Activated naive CD8-positive, alpha-beta T cell treated with anti-CD3 and anti-CD28 coated beads, Interleukin-2, amount 10 ng/mL, durations not matched to agents 7 days and 5 days (primary cell): Measurements from ENCODE around the gene HSPB3. TPM values are rescaled to one million over a fixed set of nuclear protein-coding genes. Genes with fewer than 3 reads are reported as not detected.
"Not testable (repeated sequence)": the region's sequence is repeated elsewhere in the genome, so short reads cannot be mapped to it uniquely, and the experiment has no call there.

Source experiments
- ATAC-seq: fragments of 150-1000 bp; cut with Tn5 transposase; one replicate; pipeline ENCODE4 v1.10.0; 2021; ENCODE audit warnings: low read depth, moderate library complexity
- POLR2A ChIA-PET: fragments of 350-600 bp; sonication (Branson Sonifier 250); formaldehyde crosslinking; loops from one replicate; lab custom pipeline; 2021; ENCODE audit warnings: antibody characterized with exemption; lab: Charles Lee
- DNase-seq: peaks from one replicate; pipeline ENCODE4 v3.0.0; 2021
- H3K27ac Mint-ChIP-seq: one replicate; pipeline ENCODE4 v1.8.0; 2022; ENCODE audit warnings: mild to moderate bottlenecking, mixed read lengths
- H3K27me3 Mint-ChIP-seq: one replicate; pipeline ENCODE4 v1.8.0; 2022; ENCODE audit warnings: mild to moderate bottlenecking, moderate library complexity, mixed read lengths
- H3K36me3 Mint-ChIP-seq: one replicate; pipeline ENCODE4 v1.8.0; 2021; ENCODE audit warnings: mild to moderate bottlenecking, mixed read lengths
- H3K4me1 Mint-ChIP-seq: one replicate; pipeline ENCODE4 v1.8.0; 2021; ENCODE audit warnings: mixed read lengths
- H3K4me3 Mint-ChIP-seq: one replicate; pipeline ENCODE4 v1.8.0; 2022; ENCODE audit warnings: mild to moderate bottlenecking, moderate library complexity, mixed read lengths
- H3K9me3 Mint-ChIP-seq: one replicate; pipeline ENCODE4 v1.8.0; 2021; ENCODE audit warnings: mixed read lengths
- total RNA-seq, 2 experiments: library from RNA; stranded (reverse); gene quantifications; one replicate each; pipeline ENCODE4 v1.2.3, GENCODE V29; 2021

Gene HSPB3, protein sequence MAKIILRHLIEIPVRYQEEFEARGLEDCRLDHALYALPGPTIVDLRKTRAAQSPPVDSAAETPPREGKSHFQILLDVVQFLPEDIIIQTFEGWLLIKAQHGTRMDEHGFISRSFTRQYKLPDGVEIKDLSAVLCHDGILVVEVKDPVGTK
- not detected for total RNA-seq

DNA sequence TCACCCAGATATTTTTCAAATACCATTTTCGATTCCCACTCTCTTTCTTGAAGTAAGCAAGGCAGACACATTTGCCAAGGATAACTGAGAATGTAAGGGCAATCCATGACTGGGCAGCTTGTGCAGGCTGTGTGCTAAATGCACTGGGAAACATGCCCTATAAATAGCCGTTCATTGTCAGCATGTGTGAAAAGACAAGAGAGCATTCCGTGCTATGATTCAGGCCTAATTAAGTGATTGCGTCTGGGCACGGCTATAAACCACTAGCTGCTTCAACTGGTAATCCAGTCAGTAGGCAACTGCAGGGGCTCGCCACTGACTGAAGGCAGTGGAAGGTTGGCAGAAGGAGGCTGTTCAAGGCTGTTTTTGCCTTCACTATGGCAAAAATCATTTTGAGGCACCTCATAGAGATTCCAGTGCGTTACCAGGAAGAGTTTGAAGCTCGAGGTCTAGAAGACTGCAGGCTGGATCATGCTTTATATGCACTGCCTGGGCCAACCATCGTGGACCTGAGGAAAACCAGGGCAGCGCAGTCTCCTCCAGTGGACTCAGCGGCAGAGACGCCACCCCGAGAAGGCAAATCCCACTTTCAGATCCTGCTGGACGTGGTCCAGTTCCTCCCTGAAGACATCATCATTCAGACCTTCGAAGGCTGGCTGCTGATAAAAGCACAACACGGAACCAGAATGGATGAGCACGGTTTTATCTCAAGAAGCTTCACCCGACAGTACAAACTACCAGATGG is at the start of gene HSPB3:
HSPB3 (plus strand) TSS at position 287 of the 745 bp plus-strand sequence; CDS start at position 378, 91 bp downstream.
- no peaks in the 10 kb centered on the region for H3K36me3 Mint-ChIP-seq

DNA sequence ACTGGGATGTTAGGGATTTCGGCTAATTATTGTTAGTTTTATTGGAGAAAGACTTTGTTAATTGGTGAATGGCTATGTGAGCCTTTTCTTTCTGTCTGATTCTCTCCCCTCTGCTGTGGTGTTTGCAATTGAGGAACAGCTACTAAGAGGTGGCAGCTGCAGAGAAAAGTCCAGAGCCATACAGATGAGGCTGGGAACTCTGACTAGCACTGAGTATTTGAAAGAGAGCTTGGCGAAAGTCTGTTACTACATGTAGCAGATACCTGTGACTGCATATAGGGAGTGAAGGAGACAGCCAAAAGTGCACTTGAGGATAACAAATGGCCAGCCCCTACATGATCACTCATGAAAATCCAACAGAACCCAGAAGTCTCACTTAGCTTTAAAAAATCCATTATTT is 44.3 kb upstream of the HSPB3 start:
- H3K9me3 Mint-ChIP-seq, result no peaks in the 10 kb centered on the region
- no peak overlapping the region for H3K27ac Mint-ChIP-seq
- H3K4me3 Mint-ChIP-seq, result no peak overlapping the region
- POLR2A ChIA-PET, result no interaction called here
- no peaks in the 10 kb centered on the region for H3K4me1 Mint-ChIP-seq
- H3K27me3 Mint-ChIP-seq, result peaks cover 14% of the 10 kb centered on the region
- no peaks in the 10 kb centered on the region for H3K36me3 Mint-ChIP-seq
- ATAC-seq (no peak), DNase-seq (no peak)

More for the DNA sequence above, at the start of gene HSPB3:
- Mint-ChIP-seq H3K27me3 (peaks cover 10% of the 10 kb centered on the region), H3K4me1 (no peaks in the 10 kb centered on the region), H3K27ac (no peak within 1 kb of the TSS), H3K9me3 (peaks cover 1% of the 10 kb centered on the region), H3K4me3 (no peak within 1 kb of the TSS)
- POLR2A ChIA-PET, result no interaction called here
- no peak for ATAC-seq
- no peak for DNase-seq

DNA sequence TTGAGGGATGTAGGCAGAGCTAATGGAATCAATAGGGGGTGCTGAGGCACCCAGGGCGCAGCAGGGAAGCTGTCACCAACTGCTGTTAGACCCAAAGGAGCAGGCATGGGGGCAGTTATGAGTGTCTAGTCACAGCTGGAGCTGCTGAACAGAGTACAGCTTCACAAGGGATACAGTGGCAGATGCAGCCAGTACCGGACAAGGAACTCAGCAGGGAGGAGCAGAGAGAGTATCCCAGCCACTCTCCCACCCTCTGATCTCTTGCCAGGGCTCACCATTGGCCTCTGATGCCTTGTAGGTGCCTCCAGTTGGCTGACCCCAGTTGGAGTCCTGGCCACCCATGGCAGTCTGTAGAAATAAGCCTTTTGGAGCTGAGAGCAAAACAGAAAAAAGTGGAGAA is 42.6 kb upstream of the HSPB3 start:
- POLR2A ChIA-PET, result no interaction called here
- ATAC-seq (no peak), DNase-seq (no peak)
- no peaks in the 10 kb centered on the region for H3K36me3 Mint-ChIP-seq
- H3K27me3 Mint-ChIP-seq, result peaks cover 16% of the 10 kb centered on the region
- H3K27ac Mint-ChIP-seq, result no peak overlapping the region
- H3K9me3 Mint-ChIP-seq, result no peaks in the 10 kb centered on the region
- H3K4me1 Mint-ChIP-seq, result no peaks in the 10 kb centered on the region
- no peak overlapping the region for H3K4me3 Mint-ChIP-seq

DNA sequence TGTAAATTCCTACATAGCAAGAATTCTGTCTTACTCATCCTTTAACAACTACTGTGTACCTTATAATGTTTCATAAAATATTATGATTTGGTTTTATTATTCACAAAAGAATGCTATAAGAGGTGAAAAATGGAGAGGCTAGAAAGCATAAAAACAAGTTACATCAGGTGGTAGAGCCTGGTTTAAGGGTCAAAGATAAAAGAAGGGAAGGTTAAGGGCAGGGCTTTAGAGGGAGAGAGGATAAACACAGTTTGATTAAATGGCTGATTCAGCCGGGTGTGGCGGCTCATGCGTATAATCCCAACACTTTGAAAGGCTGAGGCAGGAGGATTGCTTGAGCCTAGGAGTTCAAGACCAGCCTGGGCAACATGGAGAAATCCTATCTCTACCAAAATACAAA is 40.4 kb upstream of the HSPB3 start:
- Mint-ChIP-seq H3K27ac (no peak overlapping the region), H3K36me3 (no peaks in the 10 kb centered on the region), H3K4me1 (no peaks in the 10 kb centered on the region), H3K4me3 (no peak overlapping the region), H3K9me3 (no peaks in the 10 kb centered on the region), H3K27me3 (peaks cover 16% of the 10 kb centered on the region)
- no peak for DNase-seq
- POLR2A ChIA-PET, result no interaction called here
- ATAC-seq, result no peak

DNA sequence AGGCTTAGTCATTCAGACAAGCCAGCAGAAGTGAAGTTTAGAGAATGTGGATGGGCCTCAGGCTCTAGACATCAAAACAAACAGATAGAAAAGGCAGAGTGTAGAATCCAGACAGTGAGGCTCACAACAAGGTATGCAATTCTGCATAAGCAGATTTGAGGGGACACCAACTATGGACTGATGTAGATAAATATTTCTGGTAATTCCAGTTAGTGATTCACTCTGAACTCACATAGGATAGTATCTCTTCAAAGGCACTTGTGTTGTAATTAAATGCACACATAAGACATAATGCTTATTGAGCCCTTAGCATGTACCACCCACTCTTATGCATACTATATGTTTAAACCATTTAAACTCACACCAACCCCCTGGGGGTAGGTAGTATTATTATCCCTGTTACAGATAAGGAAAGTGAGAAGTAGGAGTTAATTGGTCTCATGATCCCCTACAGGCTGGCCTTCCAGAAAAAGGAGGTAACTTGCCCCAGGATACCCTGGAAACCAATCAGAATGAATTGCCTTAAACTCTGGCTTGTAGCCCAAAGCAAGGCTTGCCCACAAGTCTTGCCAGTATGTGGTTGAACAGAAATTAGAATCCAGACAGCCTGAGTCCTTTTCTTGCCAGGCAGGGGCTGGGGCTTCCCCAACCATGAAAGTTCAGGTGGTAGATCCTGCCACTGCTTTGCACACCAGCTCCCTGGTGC is 39.5 kb upstream of the HSPB3 start:
- no peak for ATAC-seq
- H3K27me3 Mint-ChIP-seq, result peaks cover 15% of the 10 kb centered on the region
- no peak overlapping the region for H3K27ac Mint-ChIP-seq
- H3K4me3 Mint-ChIP-seq, result no peak overlapping the region
- no peak for DNase-seq
- H3K36me3 Mint-ChIP-seq, result no peaks in the 10 kb centered on the region
- POLR2A ChIA-PET, result no interaction called here
- H3K9me3 Mint-ChIP-seq, result no peaks in the 10 kb centered on the region
- H3K4me1 Mint-ChIP-seq, result no peaks in the 10 kb centered on the region

DNA sequence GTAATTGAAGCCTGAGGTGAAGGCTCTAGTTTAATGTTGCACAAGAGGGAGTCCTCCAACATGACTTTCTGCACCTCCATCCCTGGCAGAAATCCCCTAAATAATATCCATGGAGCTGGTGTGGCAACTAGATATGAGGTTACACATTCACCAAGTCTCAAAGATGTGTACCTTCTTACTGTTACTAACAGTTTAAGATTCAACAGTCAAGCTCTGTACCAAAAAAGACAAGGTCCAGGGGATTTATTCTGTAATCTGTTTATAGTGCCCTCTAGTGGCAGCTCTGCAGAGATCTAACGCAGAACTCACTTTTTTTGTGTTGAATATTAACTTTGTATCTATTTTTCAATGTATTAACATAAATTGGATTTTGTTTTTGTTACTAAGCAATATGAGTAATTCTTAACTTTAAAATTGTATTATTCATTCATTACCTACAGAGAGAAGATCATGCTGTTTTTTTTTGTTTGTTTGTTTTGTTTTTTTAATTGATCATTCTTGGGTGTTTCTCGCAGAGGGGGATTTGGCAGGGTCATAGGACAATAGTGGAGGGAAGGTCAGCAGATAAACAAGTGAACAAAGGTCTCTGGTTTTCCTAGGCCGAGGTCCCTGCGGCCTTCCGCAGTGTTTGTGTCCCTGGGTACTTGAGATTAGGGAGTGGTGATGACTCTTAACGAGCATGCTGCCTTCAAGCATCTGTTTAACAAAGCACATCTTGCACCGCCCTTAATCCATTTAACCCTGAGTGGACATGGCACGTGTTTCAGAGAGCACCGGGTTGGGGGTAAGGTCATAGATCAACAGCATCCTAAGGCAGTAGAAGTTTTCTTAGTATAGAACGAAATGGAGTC is 35.7 kb upstream of the HSPB3 start:
- peaks cover 22% of the 10 kb centered on the region for H3K27me3 Mint-ChIP-seq
- POLR2A ChIA-PET, result not testable (repeated sequence)
- peak; percentile 65 for ATAC-seq

DNA sequence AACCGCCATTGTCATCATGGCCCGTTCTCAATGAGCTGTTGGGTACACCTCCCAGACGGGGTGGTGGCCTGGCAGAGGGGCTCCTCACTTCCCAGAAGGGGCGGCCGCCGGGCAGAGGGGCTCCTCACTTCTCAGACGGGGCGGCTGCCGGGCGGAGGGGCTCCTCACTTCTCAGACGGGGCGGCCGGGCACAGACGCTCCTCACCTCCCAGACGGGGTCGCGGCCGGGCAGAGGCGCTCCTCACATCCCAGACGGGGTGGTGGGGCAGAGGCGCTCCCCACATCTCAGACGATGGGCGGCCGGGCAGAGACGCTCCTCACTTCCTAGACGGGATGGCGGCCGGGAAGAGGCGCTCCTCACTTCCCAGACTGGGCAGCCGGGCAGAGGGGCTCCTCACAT is 35.0 kb upstream of the HSPB3 start:
- ATAC-seq, H3K4me1 Mint-ChIP-seq, H3K4me3 Mint-ChIP-seq, H3K36me3 Mint-ChIP-seq, POLR2A ChIA-PET, H3K27ac Mint-ChIP-seq, H3K9me3 Mint-ChIP-seq, DNase-seq: not testable (repeated sequence)
- H3K27me3 Mint-ChIP-seq, result peaks cover 21% of the 10 kb centered on the region

More for the DNA sequence above, 35.7 kb upstream of the HSPB3 start:
- H3K4me1 Mint-ChIP-seq, H3K27ac Mint-ChIP-seq, H3K4me3 Mint-ChIP-seq, H3K36me3 Mint-ChIP-seq, DNase-seq, H3K9me3 Mint-ChIP-seq: not testable (repeated sequence)

DNA sequence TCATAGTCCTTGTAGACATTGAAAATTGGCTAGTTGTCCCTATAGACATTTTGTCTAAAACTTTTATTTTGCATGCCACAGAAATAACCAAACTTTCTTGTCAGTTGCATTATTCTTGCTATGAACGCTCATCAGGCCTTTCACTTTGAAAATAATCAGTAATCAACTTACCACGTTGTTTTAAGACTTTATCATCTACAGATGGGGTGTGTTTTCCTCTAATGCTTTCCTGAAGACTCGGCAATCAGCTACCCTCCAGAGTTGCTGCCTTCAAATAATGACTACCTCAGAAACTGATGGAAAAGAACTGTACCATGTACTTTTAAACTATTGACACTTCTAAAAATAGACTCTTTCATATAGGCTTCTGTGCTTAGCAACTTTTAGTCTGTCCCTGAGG is 33.5 kb upstream of the HSPB3 start:
- peaks cover 26% of the 10 kb centered on the region for H3K27me3 Mint-ChIP-seq
- POLR2A ChIA-PET, result no interaction called here
- no peaks in the 10 kb centered on the region for H3K36me3 Mint-ChIP-seq
- no peaks in the 10 kb centered on the region for H3K9me3 Mint-ChIP-seq
- ATAC-seq (no peak), DNase-seq (no peak)
- H3K4me1 Mint-ChIP-seq, result no peaks in the 10 kb centered on the region
- no peak overlapping the region for H3K4me3 Mint-ChIP-seq
- no peak overlapping the region for H3K27ac Mint-ChIP-seq

DNA sequence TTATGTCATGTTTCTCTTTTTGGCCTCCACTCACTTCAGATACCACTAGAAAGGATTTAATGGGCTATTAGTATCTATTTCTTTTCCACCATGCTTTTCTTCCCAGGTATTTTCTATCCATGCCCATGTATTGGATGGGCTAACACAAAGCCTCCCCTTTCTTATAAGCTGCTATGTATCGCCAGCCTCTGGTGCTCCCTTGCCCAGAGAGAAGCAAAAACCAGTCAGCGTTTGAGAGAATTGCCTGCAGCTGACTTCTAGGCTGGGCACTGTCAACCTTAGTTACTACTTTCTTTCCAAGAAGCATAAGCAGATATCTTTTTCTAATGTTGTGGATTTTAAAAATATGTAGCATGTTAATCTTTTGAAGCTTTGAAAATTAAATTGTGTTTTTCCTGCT is 30.2 kb upstream of the HSPB3 start:
- Mint-ChIP-seq H3K4me1 (no peaks in the 10 kb centered on the region), H3K4me3 (no peak overlapping the region), H3K27ac (no peak overlapping the region), H3K27me3 (peaks cover 28% of the 10 kb centered on the region), H3K36me3 (no peaks in the 10 kb centered on the region), H3K9me3 (no peaks in the 10 kb centered on the region)
- POLR2A ChIA-PET, result no interaction called here
- DNase-seq (no peak), ATAC-seq (no peak)

DNA sequence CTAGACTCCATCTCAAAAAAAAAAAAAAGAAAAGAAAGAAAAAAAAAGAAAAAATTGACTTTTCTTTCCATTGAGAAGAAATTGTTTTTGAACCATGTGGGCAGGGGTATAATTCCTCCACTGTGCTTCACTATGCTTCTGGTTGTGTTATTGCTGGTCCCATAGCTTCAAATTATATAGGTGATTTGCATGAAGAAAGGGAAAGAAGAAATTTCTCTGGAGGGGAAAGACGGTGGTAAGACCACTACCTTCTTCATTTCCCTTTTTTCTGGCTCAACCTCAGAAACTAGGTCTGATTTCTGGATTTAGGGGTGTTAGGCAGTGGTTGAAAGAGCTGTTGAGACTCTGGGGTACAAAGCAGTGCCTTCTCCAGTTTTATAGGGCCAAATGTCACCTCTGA is 29.3 kb upstream of the HSPB3 start:
- no peak overlapping the region for H3K27ac Mint-ChIP-seq
- H3K9me3 Mint-ChIP-seq, result no peaks in the 10 kb centered on the region
- no peak for DNase-seq
- peaks cover 31% of the 10 kb centered on the region for H3K27me3 Mint-ChIP-seq
- ATAC-seq, result no peak
- POLR2A ChIA-PET, result no interaction called here
- no peaks in the 10 kb centered on the region for H3K36me3 Mint-ChIP-seq
- H3K4me1 Mint-ChIP-seq, result no peaks in the 10 kb centered on the region
- no peak overlapping the region for H3K4me3 Mint-ChIP-seq

DNA sequence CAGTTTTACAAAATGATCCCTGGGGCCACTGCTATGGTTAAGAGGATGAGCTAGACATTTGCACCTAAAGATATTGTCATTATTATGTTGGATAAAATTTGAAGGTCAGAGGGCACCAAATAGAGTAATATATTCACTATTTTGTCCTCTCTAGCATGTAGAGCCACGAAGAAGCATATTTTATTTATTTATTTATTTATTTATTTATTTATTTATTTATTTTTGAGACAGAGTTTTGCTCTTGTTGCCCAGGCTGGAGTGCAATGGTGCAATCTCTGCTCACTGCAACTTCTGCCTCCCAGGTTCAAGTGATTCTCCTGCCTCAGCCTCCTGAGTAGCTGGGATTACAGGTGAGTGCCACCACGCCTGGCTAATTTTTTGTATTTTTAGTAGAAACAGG is 20.8 kb upstream of the HSPB3 start:
- H3K4me3 Mint-ChIP-seq, ATAC-seq, H3K27ac Mint-ChIP-seq, H3K4me1 Mint-ChIP-seq, H3K27me3 Mint-ChIP-seq, DNase-seq, H3K9me3 Mint-ChIP-seq, POLR2A ChIA-PET, H3K36me3 Mint-ChIP-seq: not testable (repeated sequence)

DNA sequence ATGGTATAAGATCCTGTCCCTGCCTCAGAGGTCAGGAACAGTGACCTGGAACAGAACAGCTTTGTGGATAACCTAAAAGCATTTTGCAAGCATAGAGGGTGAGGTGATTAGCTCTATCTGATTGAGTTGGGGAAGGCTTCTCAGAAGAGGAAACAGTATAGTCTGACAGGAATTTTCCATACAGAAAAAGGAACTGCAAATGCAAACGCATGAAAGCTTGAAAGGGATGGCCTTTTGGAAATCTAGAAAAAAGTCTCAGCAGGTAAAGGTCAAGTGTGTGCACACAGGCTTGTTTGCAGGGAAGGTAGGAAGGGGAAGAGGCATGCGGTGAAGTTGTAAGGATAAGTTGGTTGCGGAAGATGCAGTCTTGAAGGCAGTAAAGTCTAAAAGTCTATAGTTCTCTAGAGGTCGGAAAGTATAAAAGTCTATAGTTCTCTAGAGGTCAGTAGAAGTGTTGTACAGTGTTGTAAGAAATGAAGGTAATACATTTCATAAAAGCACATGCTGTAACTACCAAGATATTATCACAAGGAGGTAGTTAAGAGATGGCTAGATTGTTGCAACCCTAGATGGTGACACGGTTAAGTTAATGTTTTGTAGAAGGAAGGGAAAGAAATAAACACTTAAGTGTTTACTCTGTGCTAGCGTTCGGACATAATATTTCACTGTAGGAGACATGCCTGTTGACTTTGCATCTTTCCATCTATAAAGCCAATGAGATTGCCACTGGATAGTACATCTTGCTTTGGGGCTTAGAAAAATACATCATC is 16.7 kb upstream of the HSPB3 start:
- Mint-ChIP-seq H3K36me3 (no peaks in the 10 kb centered on the region), H3K27me3 (no peaks in the 10 kb centered on the region)

More for the DNA sequence above, 16.7 kb upstream of the HSPB3 start:
- DNase-seq (no peak), ATAC-seq (no peak)
- POLR2A ChIA-PET, result interaction anchor here (0.9 kb wide), 1 partner anchor 128 kb away, joined by 3 read pairs; the partner anchor contains the start of gene ARL15
- H3K27ac Mint-ChIP-seq, result no peak overlapping the region
- H3K4me3 Mint-ChIP-seq, result no peak overlapping the region
- H3K4me1 Mint-ChIP-seq, result peaks cover 13% of the 10 kb centered on the region
- no peaks in the 10 kb centered on the region for H3K9me3 Mint-ChIP-seq
